ENCODE data around the gene RILPL2. TPM values are rescaled to one million over a fixed set of nuclear protein-coding genes. Genes with fewer than 3 reads are reported as not detected.
A peak's percentile ranks its signal among the peaks of the same experiment; 100 is the strongest.

Gene RILPL2
- total RNA-seq, 1 experiment from 2014 or later: 1.1 TPM

GRCh38 chr12:123421314-123421713 lies 15.2 kb downstream of the RILPL2 start:
- Mint-ChIP-seq H3K9me3 (peaks cover 8% of the 10 kb centered on the region), H3K36me3 (0 out of 2 replicates have a peak, but pooled peaks cover 2% of the 10 kb centered on the region), H3K4me3 (no peak overlapping the region), H3K4me1 (no peaks in the 10 kb centered on the region), H3K27me3 (ENCODE audit: low read depth) (no peaks in the 10 kb centered on the region; the same call in 1 of the 2 replicates), H3K27ac (no peak overlapping the region)
- DNase-seq (ENCODE audit: low spot score) (no peak), ATAC-seq (peak; percentile 30; the same call in 1 of the 2 replicates)
- TF ChIP-seq PREB (CRISPR knock-in tag; IDR thresholded peaks at IDR 0.05; ENCODE audit: borderline replicate concordance) (no peak), ZNF396 (CRISPR knock-in tag; IDR thresholded peaks at IDR 0.05; ENCODE audit: borderline replicate concordance) (no peak), SOX15 (CRISPR knock-in tag; IDR thresholded peaks at IDR 0.05) (no peak), RELA (CRISPR knock-in tag; IDR thresholded peaks at IDR 0.05; ENCODE audit: borderline replicate concordance) (no peak), OVOL2 (CRISPR knock-in tag; IDR thresholded peaks at IDR 0.05; ENCODE audit: borderline replicate concordance) (no peak), GTF2I (CRISPR knock-in tag; conservative IDR thresholded peaks at IDR 0.05) (no peak), JAZF1 (CRISPR knock-in tag; IDR thresholded peaks at IDR 0.05) (no peak), STAT6 (CRISPR knock-in tag; conservative IDR thresholded peaks at IDR 0.05; ENCODE audit: low read depth) (no peak), NR1H2 (CRISPR knock-in tag; IDR thresholded peaks at IDR 0.05) (no peak), USF2 (CRISPR knock-in tag; IDR thresholded peaks at IDR 0.05) (no peak), FOXK1 (CRISPR knock-in tag; IDR thresholded peaks at IDR 0.05) (no peak), AR (CRISPR knock-in tag; IDR thresholded peaks at IDR 0.05) (no peak), CTCF (IDR thresholded peaks at IDR 0.05) (no peak), TP53 (CRISPR knock-in tag; IDR thresholded peaks at IDR 0.05) (no peak), KAT7 (CRISPR knock-in tag; IDR thresholded peaks at IDR 0.05; ENCODE audit: borderline replicate concordance) (no peak), ZBTB21 (CRISPR knock-in tag; IDR thresholded peaks at IDR 0.05; ENCODE audit: borderline replicate concordance) (no peak), MLX (CRISPR knock-in tag; IDR thresholded peaks at IDR 0.05) (no peak)
- ChIA-PET CTCF (interaction anchor here (0.6 to 1.5 kb wide), 5 partner anchors 15 to 197 kb away, joined by 3 to 10 read pairs (median 3); partner anchors contain the start of gene SBNO1), POLR2A (no interaction called here)
